Activated CD8-positive, alpha-beta memory T cell treated with anti-CD3 and anti-CD28 coated beads for 1 hour (primary cell): Measurements from ENCODE around the gene TSPYL2.

ENCODE experiments used
- DNase-seq, 2 donors: peaks; one replicate each; pipeline ENCODE4 v3.0.0-alpha.2; 2020; ENCODE audit warnings: low read depth in 1 of 2; ENCODE audit errors: extremely low read depth in 1 of 2

TSPYL2 gene

DNA sequence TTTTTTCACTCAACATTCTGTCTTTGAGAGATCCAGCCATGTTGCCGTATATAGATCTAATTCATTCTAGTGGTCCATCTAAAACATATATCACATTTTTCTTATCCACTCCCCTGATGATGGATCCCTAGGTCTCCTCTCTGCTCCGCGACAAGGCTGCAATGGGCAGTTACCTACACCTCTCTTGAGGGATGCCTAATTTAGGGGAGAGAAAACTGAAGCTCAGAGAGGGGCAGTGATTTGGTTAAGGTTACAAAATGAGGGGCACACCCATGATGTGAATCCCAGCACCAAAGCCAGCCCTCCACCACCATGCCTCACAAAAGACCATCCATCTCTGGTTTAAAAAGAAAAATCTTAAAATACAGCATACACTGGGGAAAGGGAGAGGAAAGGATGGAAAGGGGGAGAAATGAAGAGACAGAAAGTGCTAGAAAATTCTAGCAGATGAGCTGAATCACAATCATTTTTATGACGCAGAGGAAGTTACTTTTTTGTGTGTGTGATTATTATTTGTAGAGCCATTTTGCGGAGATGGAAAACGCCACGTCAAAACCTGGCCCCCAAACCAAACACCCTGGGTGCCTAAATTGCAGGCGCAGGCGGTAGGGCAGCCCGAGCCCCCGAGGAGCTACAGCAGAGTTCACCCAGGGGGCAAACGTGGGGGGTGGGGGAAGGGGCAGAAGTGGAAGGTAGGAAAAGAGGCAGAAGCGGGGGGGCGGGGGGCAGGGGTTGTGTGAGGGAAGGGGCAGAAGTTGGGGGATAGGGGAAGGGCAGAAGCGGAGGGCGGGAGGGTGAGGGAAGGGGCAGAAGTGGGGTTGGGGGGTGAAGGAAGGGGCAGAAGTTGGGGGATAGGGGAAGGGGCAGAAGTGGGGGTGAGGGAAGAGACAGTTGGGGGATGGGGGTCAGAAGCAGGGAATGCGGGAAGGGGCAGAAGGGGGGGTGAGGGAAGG is 1.3 kb upstream of the TSPYL2 start:
- DNase-seq, result no peak

DNA sequence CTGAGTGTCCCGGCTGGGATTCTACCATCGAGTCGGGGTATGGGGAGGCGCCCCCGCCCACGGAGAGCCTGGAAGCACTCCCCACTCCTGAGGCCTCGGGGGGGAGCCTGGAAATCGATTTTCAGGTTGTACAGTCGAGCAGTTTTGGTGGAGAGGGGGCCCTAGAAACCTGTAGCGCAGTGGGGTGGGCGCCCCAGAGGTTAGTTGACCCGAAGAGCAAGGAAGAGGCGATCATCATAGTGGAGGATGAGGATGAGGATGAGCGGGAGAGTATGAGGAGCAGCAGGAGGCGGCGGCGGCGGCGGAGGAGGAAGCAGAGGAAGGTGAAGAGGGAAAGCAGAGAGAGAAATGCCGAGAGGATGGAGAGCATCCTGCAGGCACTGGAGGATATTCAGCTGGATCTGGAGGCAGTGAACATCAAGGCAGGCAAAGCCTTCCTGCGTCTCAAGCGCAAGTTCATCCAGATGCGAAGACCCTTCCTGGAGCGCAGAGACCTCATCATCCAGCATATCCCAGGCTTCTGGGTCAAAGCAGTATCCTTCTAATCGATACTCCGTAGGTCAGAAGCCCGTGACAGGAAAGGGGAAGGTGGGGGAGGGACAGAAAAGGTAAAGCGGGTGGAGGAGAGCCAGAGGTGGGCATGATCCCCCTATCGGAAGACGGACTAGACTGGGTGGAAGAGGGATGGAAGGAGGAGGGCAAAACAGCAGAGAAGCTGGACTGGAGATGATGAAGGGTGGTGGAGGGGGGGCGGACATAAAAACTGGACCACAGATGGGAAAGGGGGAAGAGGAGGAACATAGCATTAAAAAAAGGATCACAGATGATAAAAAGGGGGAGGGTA is 828 bp downstream of the TSPYL2 start:
- no peak for DNase-seq

GRCh38 chrX:53084043-53084570 is 1.9 kb downstream of the TSPYL2 start:
- no peak for DNase-seq

DNA sequence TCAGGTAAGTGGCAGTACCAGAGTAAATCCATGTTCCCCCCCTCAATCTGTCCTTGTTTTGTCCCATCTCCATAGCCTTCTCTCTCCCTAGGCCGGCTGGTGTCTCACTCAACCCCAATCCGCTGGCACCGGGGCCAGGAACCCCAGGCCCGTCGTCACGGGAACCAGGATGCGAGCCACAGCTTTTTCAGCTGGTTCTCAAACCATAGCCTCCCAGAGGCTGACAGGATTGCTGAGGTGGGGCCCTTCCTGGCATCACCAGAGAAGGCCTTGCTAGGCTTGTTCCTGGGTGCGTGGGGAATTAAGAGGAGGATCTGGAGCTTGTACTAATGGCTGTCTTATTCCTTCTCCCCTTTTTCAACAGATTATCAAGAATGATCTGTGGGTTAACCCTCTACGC is 2.7 kb downstream of the TSPYL2 start:
- no peak for DNase-seq

DNA sequence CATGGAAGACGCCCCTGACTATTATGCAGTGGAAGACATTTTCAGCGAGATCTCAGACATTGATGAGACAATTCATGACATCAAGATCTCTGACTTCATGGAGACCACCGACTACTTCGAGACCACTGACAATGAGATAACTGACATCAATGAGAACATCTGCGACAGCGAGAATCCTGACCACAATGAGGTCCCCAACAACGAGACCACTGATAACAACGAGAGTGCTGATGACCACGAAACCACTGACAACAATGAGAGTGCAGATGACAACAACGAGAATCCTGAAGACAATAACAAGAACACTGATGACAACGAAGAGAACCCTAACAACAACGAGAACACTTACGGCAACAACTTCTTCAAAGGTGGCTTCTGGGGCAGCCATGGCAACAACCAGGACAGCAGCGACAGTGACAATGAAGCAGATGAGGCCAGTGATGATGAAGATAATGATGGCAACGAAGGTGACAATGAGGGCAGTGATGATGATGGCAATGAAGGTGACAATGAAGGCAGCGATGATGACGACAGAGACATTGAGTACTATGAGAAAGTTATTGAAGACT is 3.6 kb downstream of the TSPYL2 start:
- no peak for DNase-seq

- no peak for DNase-seq
These were observed 4.3 kb downstream of the TSPYL2 start for GRCh38 chrX:53086464-53086863.

- DNase-seq, result no peak
These were observed 5.2 kb downstream of the TSPYL2 start for GRCh38 chrX:53087388-53087831.

GRCh38 chrX:53088136-53088974 is 6.2 kb downstream of the TSPYL2 start:
- DNase-seq, result peak; percentile 61 to 76

- no peak for DNase-seq
These were observed 7.2 kb downstream of the TSPYL2 start for GRCh38 chrX:53089224-53089842.

DNA sequence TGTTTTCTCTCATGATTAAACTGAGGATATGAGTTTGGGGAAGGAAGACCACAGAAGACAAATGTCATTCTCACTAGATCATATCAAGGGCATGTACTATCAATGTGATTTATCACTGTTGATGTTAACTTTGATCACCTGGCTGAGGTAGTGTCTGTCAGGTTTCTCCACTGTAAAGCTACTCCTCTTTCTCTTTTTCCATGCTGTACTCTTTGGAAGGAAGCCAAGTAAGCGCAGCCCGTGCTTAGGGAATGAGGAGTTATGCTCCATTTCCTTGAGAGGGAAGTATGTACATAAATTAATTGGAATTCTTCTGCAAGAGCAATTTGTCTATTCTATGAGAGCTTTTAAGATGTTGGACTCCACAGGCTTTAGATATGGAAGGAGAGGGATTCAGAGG is 7.8 kb downstream of the TSPYL2 start:
- no peak for DNase-seq

GRCh38 chrX:53091354-53091753 is 9.2 kb downstream of the TSPYL2 start:
- DNase-seq, result no peak

DNA sequence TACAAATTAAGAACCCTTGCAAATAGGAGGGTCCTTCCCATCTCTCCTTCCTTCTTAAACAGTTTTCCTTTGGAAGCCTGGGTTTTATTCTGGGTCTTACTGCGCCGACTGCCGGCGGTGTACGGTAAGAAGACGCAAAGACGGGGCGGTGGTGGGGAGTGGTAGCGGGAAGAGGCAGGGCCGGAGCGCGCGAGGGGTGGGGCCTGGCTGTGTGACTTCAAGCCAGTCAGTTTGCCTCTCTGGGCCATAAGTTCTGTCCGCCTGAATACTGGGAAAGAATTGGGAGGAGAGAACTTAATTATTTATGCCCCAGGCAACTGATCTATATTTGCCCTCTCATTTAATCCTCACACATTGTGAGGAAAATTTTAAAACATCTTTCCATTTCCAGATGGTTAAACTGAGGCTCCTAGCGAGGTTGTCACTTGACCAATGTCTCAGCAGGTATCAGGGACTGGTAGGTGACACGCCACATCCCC is 11.0 kb downstream of the TSPYL2 start:
- peak in 1 of 2 donors; percentile 60 for DNase-seq

GRCh38 chrX:53093748-53094581 is 11.8 kb downstream of the TSPYL2 start, which contains the start of gene KANTR:
KANTR (plus strand) TSS chrX:53094142; CDS start chrX:53124273, 30,131 bp downstream.
- peak; percentile 48 to 51 for DNase-seq

- DNase-seq, result no peak
These were observed 12.4 kb downstream of the TSPYL2 start for GRCh38 chrX:53094582-53094905.

GRCh38 chrX:53095796-53096195 is 13.6 kb downstream of the TSPYL2 start:
- no peak for DNase-seq

- no peak for DNase-seq
These were observed 32.8 kb downstream of the TSPYL2 start for GRCh38 chrX:53114864-53115549.

DNA sequence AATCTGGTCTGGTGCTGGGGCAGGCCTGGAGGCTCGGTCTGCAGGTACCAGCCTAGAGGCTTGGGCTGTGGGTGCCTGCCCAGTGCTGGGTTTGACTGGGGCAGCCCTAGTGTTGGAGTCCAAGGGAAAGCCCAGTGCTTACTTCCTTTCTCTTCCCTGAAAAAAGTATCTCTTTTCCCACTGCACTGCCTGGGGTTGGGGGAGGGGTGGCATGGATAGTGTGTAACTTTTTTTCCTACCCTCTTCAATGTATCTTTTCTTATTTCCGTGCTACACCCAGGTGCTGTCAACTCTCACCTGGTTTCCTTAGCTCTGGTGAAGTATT is 33.3 kb downstream of the TSPYL2 start:
- no peak for DNase-seq

GRCh38 chrX:53116101-53116500 is 33.9 kb downstream of the TSPYL2 start:
- DNase-seq, result no peak
